ENCODE data around the gene SMIM38. TPM values are rescaled to one million over a fixed set of nuclear protein-coding genes. Genes with fewer than 3 reads are reported as not detected.

The SMIM38 gene
- total and polyA plus RNA-seq, 9 of the 15 experiments (the other 6 are each of a cell fraction or from before 2014, with no cell fraction given): 0.07 to 1.2 (median 0.21) TPM; not detected in 2

DNA sequence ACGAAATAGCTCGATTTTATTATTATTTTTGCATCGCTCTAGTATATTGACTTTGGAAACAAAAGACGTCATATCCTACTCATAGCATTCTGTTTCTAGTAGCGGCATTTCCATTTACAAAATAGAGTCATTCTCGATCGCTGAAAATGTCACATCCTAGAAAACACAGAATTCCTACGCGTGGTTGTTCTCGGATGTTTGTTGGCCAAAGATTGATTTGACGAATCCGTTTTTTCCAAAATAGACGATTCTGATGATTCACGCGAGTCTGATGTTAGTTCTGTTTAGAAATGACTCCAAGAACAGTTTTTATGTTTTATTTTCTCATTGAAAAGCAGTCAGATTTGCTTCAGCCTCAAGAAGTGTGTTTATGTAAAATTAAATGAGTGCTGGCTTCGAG lies 47.6 kb downstream of the SMIM38 start:
- H3K79me2 ChIP-seq (ENCODE audit: control insufficient read depth, insufficient read depth, low read length): no peaks in the 10 kb centered on the region

More for the DNA sequence above, 47.6 kb downstream of the SMIM38 start:
- TF ChIP-seq RBM14 (IDR thresholded peaks at IDR 0.05; ENCODE audit: borderline replicate concordance, insufficient read depth, low read depth, low read length) (no peak), ZNF121 (CRISPR knock-in tag; conservative IDR thresholded peaks at IDR 0.05) (no peak), ZBTB17 (CRISPR knock-in tag; IDR thresholded peaks at IDR 0.05) (no peak), KDM4B (IDR thresholded peaks at IDR 0.05; ENCODE audit: borderline replicate concordance in 2 of 2, low read depth in 1 of 2) (no peak), POLR2H (tag; IDR thresholded peaks at IDR 0.05; ENCODE audit: low read depth) (no peak), SOX6 (IDR thresholded peaks at IDR 0.05) (no peak), HDAC1 (IDR thresholded peaks at IDR 0.05) (no peak), ZNF175 (CRISPR knock-in tag; IDR thresholded peaks at IDR 0.05; ENCODE audit: low read depth) (no peak), CC2D1A (IDR thresholded peaks at IDR 0.05) (no peak)
- TF ChIP-seq, protein P1, sequence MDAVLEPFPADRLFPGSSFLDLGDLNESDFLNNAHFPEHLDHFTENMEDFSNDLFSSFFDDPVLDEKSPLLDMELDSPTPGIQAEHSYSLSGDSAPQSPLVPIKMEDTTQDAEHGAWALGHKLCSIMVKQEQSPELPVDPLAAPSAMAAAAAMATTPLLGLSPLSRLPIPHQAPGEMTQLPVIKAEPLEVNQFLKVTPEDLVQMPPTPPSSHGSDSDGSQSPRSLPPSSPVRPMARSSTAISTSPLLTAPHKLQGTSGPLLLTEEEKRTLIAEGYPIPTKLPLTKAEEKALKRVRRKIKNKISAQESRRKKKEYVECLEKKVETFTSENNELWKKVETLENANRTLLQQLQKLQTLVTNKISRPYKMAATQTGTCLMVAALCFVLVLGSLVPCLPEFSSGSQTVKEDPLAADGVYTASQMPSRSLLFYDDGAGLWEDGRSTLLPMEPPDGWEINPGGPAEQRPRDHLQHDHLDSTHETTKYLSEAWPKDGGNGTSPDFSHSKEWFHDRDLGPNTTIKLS (IDR thresholded peaks at IDR 0.05; ENCODE audit: borderline replicate concordance, low read depth): no peak
- TF ChIP-seq, protein P2, sequence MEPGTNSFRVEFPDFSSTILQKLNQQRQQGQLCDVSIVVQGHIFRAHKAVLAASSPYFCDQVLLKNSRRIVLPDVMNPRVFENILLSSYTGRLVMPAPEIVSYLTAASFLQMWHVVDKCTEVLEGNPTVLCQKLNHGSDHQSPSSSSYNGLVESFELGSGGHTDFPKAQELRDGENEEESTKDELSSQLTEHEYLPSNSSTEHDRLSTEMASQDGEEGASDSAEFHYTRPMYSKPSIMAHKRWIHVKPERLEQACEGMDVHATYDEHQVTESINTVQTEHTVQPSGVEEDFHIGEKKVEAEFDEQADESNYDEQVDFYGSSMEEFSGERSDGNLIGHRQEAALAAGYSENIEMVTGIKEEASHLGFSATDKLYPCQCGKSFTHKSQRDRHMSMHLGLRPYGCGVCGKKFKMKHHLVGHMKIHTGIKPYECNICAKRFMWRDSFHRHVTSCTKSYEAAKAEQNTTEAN (CRISPR knock-in tag; IDR thresholded peaks at IDR 0.05): no peak
- TF ChIP-seq, protein P3, sequence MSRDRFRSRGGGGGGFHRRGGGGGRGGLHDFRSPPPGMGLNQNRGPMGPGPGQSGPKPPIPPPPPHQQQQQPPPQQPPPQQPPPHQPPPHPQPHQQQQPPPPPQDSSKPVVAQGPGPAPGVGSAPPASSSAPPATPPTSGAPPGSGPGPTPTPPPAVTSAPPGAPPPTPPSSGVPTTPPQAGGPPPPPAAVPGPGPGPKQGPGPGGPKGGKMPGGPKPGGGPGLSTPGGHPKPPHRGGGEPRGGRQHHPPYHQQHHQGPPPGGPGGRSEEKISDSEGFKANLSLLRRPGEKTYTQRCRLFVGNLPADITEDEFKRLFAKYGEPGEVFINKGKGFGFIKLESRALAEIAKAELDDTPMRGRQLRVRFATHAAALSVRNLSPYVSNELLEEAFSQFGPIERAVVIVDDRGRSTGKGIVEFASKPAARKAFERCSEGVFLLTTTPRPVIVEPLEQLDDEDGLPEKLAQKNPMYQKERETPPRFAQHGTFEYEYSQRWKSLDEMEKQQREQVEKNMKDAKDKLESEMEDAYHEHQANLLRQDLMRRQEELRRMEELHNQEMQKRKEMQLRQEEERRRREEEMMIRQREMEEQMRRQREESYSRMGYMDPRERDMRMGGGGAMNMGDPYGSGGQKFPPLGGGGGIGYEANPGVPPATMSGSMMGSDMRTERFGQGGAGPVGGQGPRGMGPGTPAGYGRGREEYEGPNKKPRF (IDR thresholded peaks at IDR 0.05; ENCODE audit: low read depth, low read length): no peak
- TF ChIP-seq, protein P4, sequence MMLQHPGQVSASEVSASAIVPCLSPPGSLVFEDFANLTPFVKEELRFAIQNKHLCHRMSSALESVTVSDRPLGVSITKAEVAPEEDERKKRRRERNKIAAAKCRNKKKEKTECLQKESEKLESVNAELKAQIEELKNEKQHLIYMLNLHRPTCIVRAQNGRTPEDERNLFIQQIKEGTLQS (IDR thresholded peaks at IDR 0.05): no peak
- TF ChIP-seq, protein P4 (CRISPR knock-in tag; conservative IDR thresholded peaks at IDR 0.05): no peak
- ChIA-PET POLR2A (interaction anchor here (1.5 kb wide), 1 partner anchor 10 kb away, joined by 5 read pairs; no protein-coding TSS in a partner anchor), CTCF (ENCODE audit: low intra/inter-chr PET ratio) (no interaction called here)
- Histone ChIP-seq H3K4me2 (ENCODE audit: insufficient read depth, low read length) (no peak overlapping the region), H3K9me1 (ENCODE audit: control insufficient read depth, insufficient read depth, low read length) (no peaks in the 10 kb centered on the region), H3K9ac (ENCODE audit: insufficient read depth in 1 of 2, low read depth in 2 of 2, low read length in 2 of 2) (no peak overlapping the region), H3K4me3 (no peak overlapping the region), H3K27me3 (ENCODE audit: control insufficient read depth in 2 of 2, insufficient read depth in 2 of 2, low read length in 2 of 2) (peaks cover 35 to 67% of the 10 kb centered on the region in 2 experiments), H3K4me1 (replicated peaks in 1 of 2; ENCODE audit: control insufficient read depth in 2 of 2, insufficient read depth in 2 of 2, low read length in 2 of 2) (peaks cover 0 to 12% of the 10 kb centered on the region in 2 experiments; a peak in 2 of 5 replicates), H3K9me3 (replicated peaks; ENCODE audit: control insufficient read depth, insufficient read depth, low read depth, low read length) (no peaks in the 10 kb centered on the region), H3K27ac (ENCODE audit: extremely low read depth, low read depth, low read length) (no peak overlapping the region), H2AFZ (ENCODE audit: low read depth, low read length) (no peak overlapping the region), H3K36me3 (ENCODE audit: control insufficient read depth, insufficient read depth, low read length) (no peaks in the 10 kb centered on the region), H4K20me1 (replicated peaks; ENCODE audit: control insufficient read depth, insufficient read depth, low read length) (no peaks in the 10 kb centered on the region; the same call in 1 of the 2 replicates)
- 22% methylated on average over 16 of the region's 16 CpGs for WGBS (ENCODE audit: insufficient coverage, low coverage, missing lambda C conversion rate)
- ATAC-seq (no peak), DNase-seq (ENCODE audit: extremely low read depth in 1 of 4, low spot score in 3 of 4) (no peak), FAIRE-seq (no peak)
- intact Hi-C loops (cut with micrococcal nuclease): no loop called here
- in situ Hi-C loops (cut with MboI): no loop called here
- BruUV-seq (replicated peaks): no TSS peak
